Measurements from ENCODE around the gene AJM1. TPM values are rescaled to one million over a fixed set of nuclear protein-coding genes. Genes with fewer than 3 reads are reported as not detected.

The AJM1 gene
- total RNA-seq, 1 donor from 2014 or later, result 4.1 TPM

- peak; percentile 85 for DNase-seq (ENCODE audit: low spot score)
- peak; percentile 85 for ATAC-seq
These were observed 34.8 kb upstream of the AJM1 start, which contains the start of gene RABL6 for GRCh38 chr9:136807281-136808074. Gene RABL6 (plus strand): TSS chr9:136807948. CDS start chr9:136808197, 249 bp downstream.

GRCh38 chr9:136808075-136808805, 34.0 kb upstream of the AJM1 start:
- DNase-seq (ENCODE audit: low spot score), result peak; percentile 66

GRCh38 chr9:136808806-136809158, 33.5 kb upstream of the AJM1 start:
- ATAC-seq, result no peak
- DNase-seq (ENCODE audit: low spot score), result no peak

More at GRCh38 chr9:136808075-136808805, 34.0 kb upstream of the AJM1 start:
- ATAC-seq, result peak; percentile 40

GRCh38 chr9:136814725-136815421, 27.4 kb upstream of the AJM1 start:
- ATAC-seq, result no peak

GRCh38 chr9:136815422-136815782, 26.9 kb upstream of the AJM1 start:
- no peak for ATAC-seq
- DNase-seq (ENCODE audit: low spot score), result no peak

More at GRCh38 chr9:136814725-136815421, 27.4 kb upstream of the AJM1 start:
- DNase-seq (ENCODE audit: low spot score), result no peak

- ATAC-seq (peak; percentile 29), DNase-seq (ENCODE audit: low spot score) (no peak)
These were observed 21.1 kb upstream of the AJM1 start for GRCh38 chr9:136820971-136821825.

GRCh38 chr9:136821826-136822544, 20.3 kb upstream of the AJM1 start:
- ATAC-seq (no peak), DNase-seq (ENCODE audit: low spot score) (no peak)

- no peak for ATAC-seq
- DNase-seq (ENCODE audit: low spot score), result no peak
These were observed 18.9 kb upstream of the AJM1 start for GRCh38 chr9:136823136-136824046.

GRCh38 chr9:136824496-136825225, 17.6 kb upstream of the AJM1 start:
- ATAC-seq (no peak), DNase-seq (ENCODE audit: low spot score) (no peak)

GRCh38 chr9:136825295-136826187, 16.7 kb upstream of the AJM1 start:
- DNase-seq (ENCODE audit: low spot score), result no peak
- no peak for ATAC-seq

GRCh38 chr9:136826188-136826541, 16.1 kb upstream of the AJM1 start:
- no peak for DNase-seq (ENCODE audit: low spot score)
- no peak for ATAC-seq

GRCh38 chr9:136826703-136827582, 15.3 kb upstream of the AJM1 start:
- DNase-seq (ENCODE audit: low spot score) (no peak), ATAC-seq (no peak)

GRCh38 chr9:136827794-136828473, 14.3 kb upstream of the AJM1 start:
- no peak for DNase-seq (ENCODE audit: low spot score)
- ATAC-seq, result no peak

- no peak for DNase-seq (ENCODE audit: low spot score)
- ATAC-seq, result no peak
These were observed 13.7 kb upstream of the AJM1 start for GRCh38 chr9:136828474-136829140.

- DNase-seq (ENCODE audit: low spot score), result no peak
- ATAC-seq, result no peak
These were observed 12.9 kb upstream of the AJM1 start for GRCh38 chr9:136829412-136829811.

All from left lobe of liver (tissue), 2 donors.